Stimulated activated naive CD8-positive, alpha-beta T cell treated with anti-CD3 and anti-CD28 coated beads, Interleukin-15, amount 100 ng/mL, for 72 hours (primary cell): Measurements from ENCODE around the gene CDK6.

Experiments
- ATAC-seq: fragments of 150-1000 bp; cut with Tn5 transposase; 2 replicates; pipeline ENCODE4 v1.10.0; 2021; ENCODE audit warnings: mild to moderate bottlenecking, moderate library complexity
- DNase-seq, 2 donors: peaks; one replicate each; pipeline ENCODE4 v3.0.0; 2021 to 2022
- H3K27ac Mint-ChIP-seq, 2 donors: one replicate each; pipeline ENCODE4 v1.8.0; 2022; ENCODE audit warnings: mild to moderate bottlenecking in 2 of 2, mixed read lengths in 2 of 2, moderate library complexity in 2 of 2
- H3K27me3 Mint-ChIP-seq: one replicate; pipeline ENCODE4 v1.8.0; 2022; ENCODE audit warnings: mixed read lengths
- H3K4me1 Mint-ChIP-seq: one replicate; pipeline ENCODE4 v1.8.0; 2022; ENCODE audit warnings: mild to moderate bottlenecking, mixed read lengths
- H3K4me3 Mint-ChIP-seq, 2 donors: one replicate each; pipeline ENCODE4 v1.8.0; 2022; ENCODE audit warnings: mild to moderate bottlenecking in 2 of 2, mixed read lengths in 2 of 2, moderate library complexity in 1 of 2
- H3K9me3 Mint-ChIP-seq, 2 donors: one replicate each; pipeline ENCODE4 v1.8.0; 2022; ENCODE audit warnings: mixed read lengths in 2 of 2

CDK6 gene

GRCh38 chr7:92674379-92674778 lies 162.0 kb downstream of the CDK6 start:
- Mint-ChIP-seq H3K4me3 (peak overlapping the region in 1 of 2 donors; percentile 20), H3K9me3 (peaks cover 0 to 9% of the 10 kb centered on the region in 2 donors), H3K4me1 (peaks cover 64% of the 10 kb centered on the region), H3K27me3 (no peaks in the 10 kb centered on the region), H3K27ac (no peak overlapping the region)
- DNase-seq (no peak), ATAC-seq (no peak)

GRCh38 chr7:92671505-92672169 lies 164.7 kb downstream of the CDK6 start:
- peak; percentile 90 for ATAC-seq
- DNase-seq, result peak in 1 of 2 donors; percentile 32
- H3K4me1 Mint-ChIP-seq, result peaks cover 50% of the 10 kb centered on the region
- peak overlapping the region; percentile 52 to 83 for H3K4me3 Mint-ChIP-seq
- H3K27ac Mint-ChIP-seq, result peak overlapping the region; percentile 83 to 96
- H3K27me3 Mint-ChIP-seq, result no peaks in the 10 kb centered on the region
- H3K9me3 Mint-ChIP-seq, result peaks cover 0 to 5% of the 10 kb centered on the region in 2 donors

DNA sequence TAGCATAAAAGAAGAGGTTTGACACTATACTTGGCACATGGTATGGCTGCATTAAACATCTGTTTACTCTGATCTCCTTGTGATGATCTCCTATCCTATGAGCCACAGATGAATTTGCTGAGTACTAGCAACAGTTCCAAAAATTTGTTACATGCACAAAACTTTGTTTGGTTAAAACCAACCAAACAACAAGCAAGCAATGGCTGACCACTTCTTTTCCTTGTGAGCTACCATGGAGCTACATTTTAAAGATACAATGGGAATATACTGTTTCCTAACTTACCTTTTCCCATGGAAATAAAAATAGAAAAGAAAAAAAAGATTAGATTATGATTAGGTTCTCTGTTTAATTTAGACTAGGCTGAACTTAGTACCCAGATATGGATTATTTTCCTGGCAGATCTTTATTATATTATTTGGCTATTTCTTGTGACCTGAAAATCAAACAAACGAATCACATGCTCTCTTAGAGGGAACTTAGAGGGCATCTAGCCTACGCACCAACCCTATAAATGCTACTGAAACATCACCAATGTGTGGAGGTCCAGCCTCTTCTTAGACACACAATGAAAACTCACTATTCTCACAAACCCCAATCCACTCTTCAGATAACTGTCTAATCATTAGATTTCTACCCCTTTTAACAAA lies 166.0 kb downstream of the CDK6 start:
- DNase-seq, result no peak
- peak overlapping the region in 1 of 2 donors; percentile 96 for H3K27ac Mint-ChIP-seq
- no peaks in the 10 kb centered on the region for H3K27me3 Mint-ChIP-seq
- ATAC-seq, result no peak
- H3K4me3 Mint-ChIP-seq, result peak overlapping the region; percentile 52 to 83
- H3K9me3 Mint-ChIP-seq, result peaks cover 0 to 10% of the 10 kb centered on the region in 2 donors
- H3K4me1 Mint-ChIP-seq, result peaks cover 60% of the 10 kb centered on the region

- peak overlapping the region in 1 of 2 donors; percentile 37 for H3K27ac Mint-ChIP-seq
- peaks cover 0 to 10% of the 10 kb centered on the region in 2 donors for H3K9me3 Mint-ChIP-seq
- H3K4me3 Mint-ChIP-seq, result peak overlapping the region; percentile 51 to 83
- H3K4me1 Mint-ChIP-seq, result peaks cover 67% of the 10 kb centered on the region
- no peak for DNase-seq
- ATAC-seq, result no peak
- H3K27me3 Mint-ChIP-seq, result no peaks in the 10 kb centered on the region
Observed at GRCh38 chr7:92669616-92670165, 166.7 kb downstream of the CDK6 start.

- H3K4me1 Mint-ChIP-seq, result peaks cover 70% of the 10 kb centered on the region
- ATAC-seq, result no peak
- no peak for DNase-seq
- peaks cover 0 to 4% of the 10 kb centered on the region in 2 donors for H3K9me3 Mint-ChIP-seq
- no peaks in the 10 kb centered on the region for H3K27me3 Mint-ChIP-seq
- H3K4me3 Mint-ChIP-seq, result peak overlapping the region in 1 of 2 donors; percentile 53
- H3K27ac Mint-ChIP-seq, result no peak overlapping the region
Observed at GRCh38 chr7:92668564-92668963, 167.8 kb downstream of the CDK6 start.

DNA sequence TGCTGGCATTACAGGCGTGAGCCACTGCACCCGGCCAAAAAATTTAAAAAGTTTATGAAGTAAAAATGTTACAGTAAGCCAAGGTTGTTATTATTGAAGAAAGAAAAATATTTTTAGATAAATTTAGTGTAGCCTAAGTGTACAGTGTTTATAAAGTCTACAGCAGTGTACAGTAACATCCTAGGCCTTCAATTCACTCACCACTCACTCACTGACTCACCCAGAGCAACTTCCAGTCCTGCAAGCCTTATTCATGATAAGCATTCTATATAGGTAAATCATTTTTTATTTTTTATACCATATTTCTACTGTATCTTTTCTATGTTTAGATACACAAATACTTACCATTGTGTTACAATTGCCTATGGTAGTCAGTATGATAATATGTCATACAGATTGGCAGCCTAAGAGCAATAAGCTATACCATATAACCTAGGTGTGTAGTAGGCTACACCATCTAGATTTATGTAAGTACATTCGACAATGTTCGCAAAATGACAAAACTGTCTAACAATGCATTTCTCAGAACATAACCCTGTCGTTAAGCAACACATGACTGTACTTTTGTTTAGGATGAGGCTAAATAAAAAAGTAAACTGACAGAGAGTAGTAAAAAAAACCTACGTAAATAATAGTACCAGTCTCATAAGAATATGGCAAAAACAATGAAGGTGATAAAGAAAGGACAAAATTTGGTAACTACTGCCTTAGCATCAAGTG lies 168.4 kb downstream of the CDK6 start:
- Mint-ChIP-seq H3K4me3 (peak overlapping the region in 1 of 2 donors; percentile 41), H3K27ac (no peak overlapping the region), H3K9me3 (peaks cover 0 to 4% of the 10 kb centered on the region in 2 donors), H3K27me3 (no peaks in the 10 kb centered on the region), H3K4me1 (peaks cover 64% of the 10 kb centered on the region)
- ATAC-seq (no peak), DNase-seq (no peak)

DNA sequence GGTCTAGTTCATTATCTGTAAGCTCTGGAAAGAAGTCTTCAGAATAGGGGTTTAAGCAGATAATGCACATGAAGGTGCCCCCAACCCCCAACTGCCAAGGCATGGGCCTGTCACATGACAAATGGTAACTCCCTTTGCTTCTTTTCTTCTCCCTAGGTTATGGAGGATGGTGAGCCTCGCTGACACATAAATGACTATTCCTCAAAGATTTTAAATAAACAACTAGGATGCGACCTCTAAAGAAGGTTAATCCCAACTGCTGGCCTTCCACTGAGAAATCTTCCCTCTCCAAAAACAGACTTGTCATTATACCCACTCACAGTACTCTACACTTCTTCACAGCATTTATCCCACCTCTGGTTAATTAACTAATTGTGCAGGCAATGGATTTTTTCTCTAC lies 170.4 kb downstream of the CDK6 start:
- peaks cover 44% of the 10 kb centered on the region for H3K4me1 Mint-ChIP-seq
- peaks cover 0 to 4% of the 10 kb centered on the region in 2 donors for H3K9me3 Mint-ChIP-seq
- H3K27me3 Mint-ChIP-seq, result no peaks in the 10 kb centered on the region
- H3K4me3 Mint-ChIP-seq, result peak overlapping the region in 1 of 2 donors; percentile 64
- H3K27ac Mint-ChIP-seq, result peak overlapping the region in 1 of 2 donors; percentile 62
- ATAC-seq (no peak), DNase-seq (no peak)

DNA sequence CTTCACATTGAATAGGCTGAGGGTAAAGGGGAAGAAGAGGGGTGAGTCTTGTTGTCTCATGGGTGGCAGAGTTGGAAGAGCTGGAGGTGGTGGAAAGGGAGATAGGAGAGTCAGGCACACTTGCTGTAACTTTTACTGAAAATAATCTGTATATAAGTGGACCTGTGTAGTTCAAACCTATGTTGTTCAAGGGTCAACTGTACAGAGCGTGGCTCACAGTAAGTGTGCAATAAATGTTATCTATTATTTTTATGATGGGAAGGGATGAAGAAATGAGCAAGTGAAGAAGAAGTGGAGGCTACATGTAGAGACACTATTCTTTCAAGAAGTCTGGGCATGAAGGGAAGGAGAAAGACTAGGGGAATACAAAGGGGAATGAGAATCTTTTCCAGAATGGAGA lies 174.7 kb downstream of the CDK6 start:
- Mint-ChIP-seq H3K4me3 (no peak overlapping the region), H3K9me3 (peaks cover 0 to 4% of the 10 kb centered on the region in 2 donors)
- DNase-seq, result no peak

GRCh38 chr7:92658671-92659070 lies 177.7 kb downstream of the CDK6 start:
- ATAC-seq (no peak), DNase-seq (no peak)
- Mint-ChIP-seq H3K9me3 (peaks cover 0 to 5% of the 10 kb centered on the region in 2 donors), H3K4me3 (peak overlapping the region in 1 of 2 donors; percentile 17), H3K27ac (no peak overlapping the region), H3K4me1 (peaks cover 19% of the 10 kb centered on the region), H3K27me3 (no peaks in the 10 kb centered on the region)

More for the DNA sequence above, 174.7 kb downstream of the CDK6 start:
- ATAC-seq, result no peak
- no peaks in the 10 kb centered on the region for H3K27me3 Mint-ChIP-seq
- peaks cover 35% of the 10 kb centered on the region for H3K4me1 Mint-ChIP-seq
- no peak overlapping the region for H3K27ac Mint-ChIP-seq

DNA sequence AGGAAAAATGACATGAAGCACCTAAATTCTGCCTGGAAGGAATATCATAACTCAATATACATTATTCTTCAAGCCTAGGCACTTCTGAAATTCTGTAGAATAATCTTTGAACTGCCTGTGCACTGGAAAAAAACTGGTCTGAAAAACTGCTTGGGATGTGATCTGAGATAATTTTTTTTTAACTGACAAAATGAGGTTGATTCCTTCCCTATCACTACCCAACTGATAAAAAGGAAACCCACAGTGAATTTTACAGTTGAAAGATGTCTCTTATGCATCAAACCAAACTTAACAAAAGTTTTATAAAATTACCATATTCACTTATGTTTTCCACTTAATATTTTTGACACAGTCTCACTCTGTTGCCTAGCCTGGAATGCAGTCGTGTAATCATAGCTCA lies 179.0 kb downstream of the CDK6 start:
- no peak for DNase-seq
- no peaks in the 10 kb centered on the region for H3K27me3 Mint-ChIP-seq
- H3K4me3 Mint-ChIP-seq, result no peak overlapping the region
- no peak overlapping the region for H3K27ac Mint-ChIP-seq
- ATAC-seq, result no peak
- peaks cover 28% of the 10 kb centered on the region for H3K4me1 Mint-ChIP-seq
- peaks cover 0 to 5% of the 10 kb centered on the region in 2 donors for H3K9me3 Mint-ChIP-seq

GRCh38 chr7:92656121-92656520 lies 180.3 kb downstream of the CDK6 start:
- Mint-ChIP-seq H3K27ac (peak overlapping the region in 1 of 2 donors; percentile 77), H3K27me3 (no peaks in the 10 kb centered on the region), H3K9me3 (peaks cover 0 to 5% of the 10 kb centered on the region in 2 donors), H3K4me3 (peak overlapping the region in 1 of 2 donors; percentile 50), H3K4me1 (peaks cover 41% of the 10 kb centered on the region)
- ATAC-seq (no peak), DNase-seq (no peak)

DNA sequence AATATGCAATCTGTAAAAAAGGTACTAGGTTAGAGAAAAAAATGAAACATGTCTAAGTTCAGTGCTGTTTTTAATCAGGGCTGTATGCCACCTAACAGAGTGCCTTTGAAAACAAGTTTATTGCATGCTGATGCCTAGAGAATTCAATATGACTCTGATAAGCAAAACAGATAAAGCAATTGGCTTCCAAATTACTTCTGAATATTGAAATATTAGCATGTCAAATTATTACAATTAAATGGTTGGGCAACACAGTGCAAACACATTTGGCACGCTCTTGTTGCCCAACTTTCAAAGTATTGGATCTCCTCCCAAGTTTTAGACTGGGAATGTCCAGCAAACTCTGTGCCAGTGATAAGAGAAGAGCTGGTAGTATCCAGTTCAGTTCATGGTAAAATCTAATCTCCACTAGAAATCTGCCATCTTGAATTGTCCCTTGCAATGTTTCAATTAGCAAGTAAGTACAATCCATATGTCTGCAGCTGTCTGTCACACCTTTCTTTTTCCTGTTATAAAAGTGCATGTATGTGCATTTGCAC lies 181.0 kb downstream of the CDK6 start:
- Mint-ChIP-seq H3K9me3 (peaks cover 0 to 5% of the 10 kb centered on the region in 2 donors), H3K27me3 (no peaks in the 10 kb centered on the region), H3K4me1 (peaks cover 48% of the 10 kb centered on the region), H3K27ac (peak overlapping the region in 1 of 2 donors; percentile 77), H3K4me3 (peak overlapping the region in 1 of 2 donors; percentile 50)
- DNase-seq (no peak), ATAC-seq (no peak)

DNA sequence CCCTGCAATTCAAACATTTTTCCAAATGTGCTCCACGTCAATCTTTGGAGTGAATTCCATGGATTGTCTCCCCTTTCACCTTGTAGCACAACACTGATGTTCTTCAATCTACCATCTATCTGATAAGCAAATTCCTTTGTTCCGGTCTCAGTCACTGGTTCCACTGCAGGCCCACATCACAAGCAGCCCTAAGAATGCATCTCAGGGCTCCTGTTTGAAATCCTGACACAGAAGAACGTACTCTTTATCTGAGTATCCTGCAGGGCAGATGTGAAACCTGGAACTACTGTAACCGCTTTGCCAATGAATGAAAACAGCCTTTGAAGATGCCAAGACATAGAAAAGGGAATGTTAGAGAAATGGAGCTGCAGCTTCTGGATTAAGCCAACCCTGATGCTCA lies 183.2 kb downstream of the CDK6 start:
- Mint-ChIP-seq H3K4me3 (peak overlapping the region in 1 of 2 donors; percentile 51), H3K27me3 (no peaks in the 10 kb centered on the region), H3K27ac (peak overlapping the region in 1 of 2 donors; percentile 42)

DNA sequence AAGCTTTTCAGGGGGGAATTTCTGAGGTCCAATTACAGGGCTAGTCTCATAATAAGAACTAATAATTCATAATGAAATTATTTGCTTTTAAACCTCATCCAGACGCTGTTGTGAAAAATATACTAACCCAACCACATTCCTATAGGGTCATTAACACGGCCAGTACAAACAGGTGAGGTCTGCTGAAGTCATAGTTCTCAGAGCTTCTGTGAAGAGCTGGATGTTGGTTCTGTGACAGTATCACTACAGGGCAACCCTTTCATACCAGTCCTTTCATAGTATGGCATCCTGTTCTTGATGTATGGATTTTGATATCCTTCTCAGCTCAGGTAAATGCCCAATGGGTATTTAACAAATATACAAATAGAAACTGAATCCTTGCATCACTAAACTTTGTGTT lies 183.8 kb downstream of the CDK6 start:
- H3K27me3 Mint-ChIP-seq, result no peaks in the 10 kb centered on the region
- peaks cover 0 to 5% of the 10 kb centered on the region in 2 donors for H3K9me3 Mint-ChIP-seq
- H3K4me1 Mint-ChIP-seq, result peaks cover 65% of the 10 kb centered on the region
- ATAC-seq, result peak; percentile 80
- peak overlapping the region in 1 of 2 donors; percentile 93 for H3K27ac Mint-ChIP-seq
- no peak for DNase-seq
- H3K4me3 Mint-ChIP-seq, result peak overlapping the region in 1 of 2 donors; percentile 33

More for the DNA sequence above, 183.2 kb downstream of the CDK6 start:
- DNase-seq, result no peak
- H3K9me3 Mint-ChIP-seq, result peaks cover 0 to 5% of the 10 kb centered on the region in 2 donors
- no peak for ATAC-seq
- peaks cover 60% of the 10 kb centered on the region for H3K4me1 Mint-ChIP-seq

DNA sequence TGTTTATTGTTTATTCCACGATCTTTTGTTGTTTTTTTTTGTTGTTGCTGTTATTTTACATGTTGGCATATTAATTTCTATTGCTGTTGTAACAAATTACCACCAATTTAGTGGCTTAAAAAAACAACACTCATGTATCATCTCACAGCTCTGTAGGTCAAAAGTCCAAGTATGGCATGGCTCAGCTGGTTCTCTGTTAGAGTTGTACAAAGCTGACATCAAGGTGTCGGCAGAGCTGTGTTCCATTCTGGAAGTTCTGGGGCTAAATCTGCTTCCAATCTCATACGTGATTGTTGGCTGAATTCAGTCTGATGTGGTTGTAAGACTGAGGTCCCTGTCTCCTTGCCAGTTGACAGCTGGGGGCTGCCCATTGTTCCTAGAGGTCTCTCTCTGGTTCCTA lies 186.0 kb downstream of the CDK6 start:
- Mint-ChIP-seq H3K9me3 (no peaks in the 10 kb centered on the region), H3K4me3 (no peak overlapping the region), H3K27ac (no peak overlapping the region), H3K4me1 (peaks cover 87% of the 10 kb centered on the region), H3K27me3 (no peaks in the 10 kb centered on the region)
- ATAC-seq (no peak), DNase-seq (no peak)
